Trophoblast cell (in vitro differentiated cells and primary cell): Measurements from ENCODE around the gene KRT13.
A peak's percentile ranks its signal among the peaks of the same experiment; 100 is the strongest.

ENCODE experiments used
- DNase-seq, 2 donors: peaks; one replicate each; pipeline ENCODE4 v3.0.0-alpha.2; 2016
- H2AFZ ChIP-seq: 2 replicates; pipeline ENCODE4 v1.6.1; 2013; ENCODE audit warnings: low read length, moderate library complexity, mild to moderate bottlenecking; ENCODE audit not compliant: insufficient read depth, poor library complexity
- H2AK5ac ChIP-seq: 2 replicates; pipeline ENCODE4 v1.6.1; 2013; ENCODE audit warnings: mild to moderate bottlenecking, low read length
- H2BK120ac ChIP-seq: 2 replicates; pipeline ENCODE4 v1.6.1; 2013; ENCODE audit warnings: low read length, mild to moderate bottlenecking, moderate library complexity; ENCODE audit not compliant: insufficient read depth, poor library complexity
- H2BK12ac ChIP-seq: 2 replicates; pipeline ENCODE4 v1.6.1; 2013; ENCODE audit warnings: mild to moderate bottlenecking, low read length, moderate library complexity
- H2BK5ac ChIP-seq: 2 replicates; pipeline ENCODE4 v1.6.1; 2013; ENCODE audit warnings: low read length, low read depth, moderate library complexity, mild to moderate bottlenecking; ENCODE audit not compliant: poor library complexity
- H3K14ac ChIP-seq: 2 replicates; pipeline ENCODE4 v1.6.1; 2013; ENCODE audit warnings: mild to moderate bottlenecking, low read length
- H3K18ac ChIP-seq: 2 replicates; pipeline ENCODE4 v1.6.1; 2013; ENCODE audit warnings: mild to moderate bottlenecking, low read length
- H3K23ac ChIP-seq: 2 replicates; pipeline ENCODE4 v1.6.1; 2013; ENCODE audit warnings: low read length
- H3K27ac ChIP-seq: 2 replicates; pipeline ENCODE4 v1.5.1; 2013; ENCODE audit warnings: low read depth, mild to moderate bottlenecking, inconsistent platforms, low read length, moderate library complexity
- H3K27me3 ChIP-seq: 2 replicates; pipeline ENCODE4 v1.6.1; 2013; ENCODE audit warnings: inconsistent platforms, mild to moderate bottlenecking, low read length, moderate library complexity; ENCODE audit not compliant: insufficient read depth
- H3K36me3 ChIP-seq, 2 experiments: 1 replicate in 1 of 2; 2 replicates in 1 of 2; pipeline ENCODE4 v1.6.1; 2013; ENCODE audit warnings: low read length in 2 of 2, mild to moderate bottlenecking in 2 of 2, moderate library complexity in 1 of 2; ENCODE audit not compliant: insufficient read depth in 2 of 2, control insufficient read depth in 1 of 2
- H3K4ac ChIP-seq: 2 replicates; pipeline ENCODE4 v1.6.1; 2013; ENCODE audit warnings: low read depth, mild to moderate bottlenecking, low read length, moderate library complexity
- H3K4me1 ChIP-seq, 2 experiments: 1 replicate in 1 of 2; 2 replicates in 1 of 2; pipeline ENCODE4 v1.6.1; 2013; ENCODE audit warnings: low read length in 2 of 2, mild to moderate bottlenecking in 2 of 2, moderate library complexity in 1 of 2; ENCODE audit not compliant: insufficient read depth in 2 of 2, control insufficient read depth in 1 of 2
- H3K4me2 ChIP-seq: 2 replicates; pipeline ENCODE4 v1.6.1; 2013; ENCODE audit warnings: inconsistent platforms, mild to moderate bottlenecking, low read length, moderate library complexity
- H3K4me3 ChIP-seq: 2 replicates; pipeline ENCODE4 v1.5.1; 2013; ENCODE audit warnings: mild to moderate bottlenecking, low read depth, low read length, inconsistent platforms
- H3K79me1 ChIP-seq: one replicate; pipeline ENCODE4 v1.6.1; 2013; ENCODE audit warnings: low read length
- H3K79me2 ChIP-seq: 2 replicates; pipeline ENCODE4 v1.6.1; 2013; ENCODE audit warnings: low read length, mild to moderate bottlenecking; ENCODE audit not compliant: control insufficient read depth, insufficient read depth, poor library complexity
- H3K9ac ChIP-seq: 2 replicates; pipeline ENCODE4 v1.6.1; 2013; ENCODE audit warnings: mild to moderate bottlenecking, low read length
- H3K9me3 ChIP-seq: 2 replicates; pipeline ENCODE4 v1.6.1; 2013; ENCODE audit warnings: low read depth, mild to moderate bottlenecking, control low read depth, inconsistent platforms, low read length; ENCODE audit not compliant: insufficient read depth
- H4K12ac ChIP-seq: 2 replicates; pipeline ENCODE4 v1.6.1; 2013; ENCODE audit warnings: low read depth, mild to moderate bottlenecking, low read length, moderate library complexity
- H4K8ac ChIP-seq: 2 replicates; pipeline ENCODE4 v1.6.1; 2013; ENCODE audit warnings: low read depth, mild to moderate bottlenecking, low read length, moderate library complexity
- H4K91ac ChIP-seq: one replicate; pipeline ENCODE4 v1.6.1; 2013; ENCODE audit warnings: low read depth, mild to moderate bottlenecking, low read length, moderate library complexity
- WGBS: extraction: QIAGEN DNeasy Blood & Tissue Kit; methylation state at CpG from one replicate; pipeline ENCODE4 v1.1.7; 2013; ENCODE audit warnings: missing lambda C conversion rate; ENCODE audit not compliant: insufficient read length, insufficient coverage; ENCODE audit errors: extremely low coverage; 5-methylcytosine and 5-hydroxymethylcytosine counted together

Gene KRT13

DNA sequence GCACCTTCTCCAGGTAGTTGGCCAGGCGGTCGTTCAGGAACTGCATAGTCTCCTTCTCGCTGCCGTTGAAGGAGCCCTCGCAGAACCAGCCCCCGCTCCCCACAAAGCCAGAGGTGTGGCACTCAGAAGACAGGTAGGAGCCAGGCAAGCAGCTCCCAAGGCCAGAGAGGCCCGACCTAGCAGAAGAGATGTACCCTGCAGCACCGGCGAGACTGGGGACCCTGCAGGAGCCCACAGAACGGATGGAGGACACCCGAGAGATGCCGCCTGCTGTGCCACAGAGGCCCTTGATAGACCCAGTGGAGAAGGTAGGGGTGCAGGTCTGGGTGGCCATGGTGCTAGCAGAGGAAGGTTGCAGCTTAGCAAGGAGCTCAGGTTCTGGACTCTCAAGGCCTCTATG, 15.9 kb downstream of the KRT13 start, which contains the start of gene KRT36:
KRT36 (minus strand) TSS at position 380 of the 400 bp plus-strand sequence; CDS start at position 334, 46 bp downstream.
- Histone ChIP-seq H3K4me1 (no peaks in the 10 kb centered on the region), H2BK5ac (no peak within 1 kb of the TSS), H3K27ac (no peak within 1 kb of the TSS), H2BK12ac (no peak within 1 kb of the TSS), H3K27me3 (no peaks in the 10 kb centered on the region), H4K91ac (no peak within 1 kb of the TSS), H4K8ac (no peak within 1 kb of the TSS), H3K9ac (no peak within 1 kb of the TSS), H3K79me1 (no peaks in the 10 kb centered on the region), H3K4me2 (no peak within 1 kb of the TSS), H3K4me3 (no peak within 1 kb of the TSS), H3K4ac (no peak within 1 kb of the TSS), H3K23ac (no peak within 1 kb of the TSS), H3K36me3 (no peaks in the 10 kb centered on the region), H2BK120ac (no peak within 1 kb of the TSS), H3K14ac (no peak within 1 kb of the TSS), H4K12ac (no peak within 1 kb of the TSS), H3K9me3 (no peaks in the 10 kb centered on the region), H3K79me2 (no peaks in the 10 kb centered on the region), H2AFZ (no peak within 1 kb of the TSS), H2AK5ac (no peak within 1 kb of the TSS), H3K18ac (no peak within 1 kb of the TSS)
- DNase-seq = no peak
- WGBS = no CpG with 5 or more reads among the region's 12 CpGs

DNA sequence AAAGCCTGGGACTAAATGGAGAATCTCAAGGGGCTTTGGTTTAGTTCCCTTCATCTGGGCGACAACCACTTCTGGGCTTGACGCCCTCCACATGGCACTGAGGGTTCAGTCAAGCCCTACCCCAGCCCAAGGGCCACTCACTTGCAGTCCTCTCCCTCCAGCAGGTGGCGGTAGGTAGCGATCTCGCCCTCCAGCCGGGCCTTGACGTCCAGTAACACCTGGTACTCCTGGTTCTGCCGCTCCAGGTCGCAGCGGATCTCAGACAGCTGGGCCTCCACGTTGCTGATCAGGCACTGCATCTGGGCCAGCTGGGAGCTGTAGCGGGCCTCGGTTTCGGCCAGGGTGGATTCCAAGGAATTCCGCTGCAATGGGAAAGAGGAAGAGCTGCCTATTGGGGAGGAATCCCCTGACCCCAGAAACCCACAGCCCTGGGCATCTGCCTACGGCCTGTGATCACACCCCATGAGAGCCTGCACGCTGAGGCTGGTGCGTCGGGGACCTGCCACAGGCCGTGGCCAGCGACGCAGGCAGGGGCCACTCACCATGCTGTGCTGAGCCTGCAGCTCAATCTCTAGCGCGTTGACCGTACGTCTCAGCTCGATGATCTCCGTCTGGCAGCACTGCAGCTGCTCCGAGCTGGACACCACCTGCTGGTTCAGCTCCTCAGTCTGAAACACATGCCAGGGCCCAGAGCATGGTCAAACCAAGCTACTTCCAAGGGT, 18.4 kb downstream of the KRT13 start:
- no CpG with 5 or more reads among the region's 29 CpGs for WGBS
- Histone ChIP-seq H3K4ac (no peak overlapping the region), H3K79me2 (no peaks in the 10 kb centered on the region), H3K14ac (no peak overlapping the region), H3K9ac (no peak overlapping the region), H3K36me3 (no peaks in the 10 kb centered on the region), H2AK5ac (no peak overlapping the region), H4K91ac (no peak overlapping the region), H3K18ac (no peak overlapping the region), H3K23ac (no peak overlapping the region), H4K8ac (no peak overlapping the region), H2BK5ac (no peak overlapping the region), H4K12ac (no peak overlapping the region), H3K27me3 (no peaks in the 10 kb centered on the region), H2AFZ (no peak overlapping the region), H3K4me2 (no peak overlapping the region), H2BK120ac (no peak overlapping the region), H3K27ac (no peak overlapping the region), H3K4me1 (no peaks in the 10 kb centered on the region), H3K79me1 (no peaks in the 10 kb centered on the region), H3K4me3 (peak overlapping the region; percentile 46), H3K9me3 (no peaks in the 10 kb centered on the region), H2BK12ac (no peak overlapping the region)
- peak; percentile 58 to 80 for DNase-seq

DNA sequence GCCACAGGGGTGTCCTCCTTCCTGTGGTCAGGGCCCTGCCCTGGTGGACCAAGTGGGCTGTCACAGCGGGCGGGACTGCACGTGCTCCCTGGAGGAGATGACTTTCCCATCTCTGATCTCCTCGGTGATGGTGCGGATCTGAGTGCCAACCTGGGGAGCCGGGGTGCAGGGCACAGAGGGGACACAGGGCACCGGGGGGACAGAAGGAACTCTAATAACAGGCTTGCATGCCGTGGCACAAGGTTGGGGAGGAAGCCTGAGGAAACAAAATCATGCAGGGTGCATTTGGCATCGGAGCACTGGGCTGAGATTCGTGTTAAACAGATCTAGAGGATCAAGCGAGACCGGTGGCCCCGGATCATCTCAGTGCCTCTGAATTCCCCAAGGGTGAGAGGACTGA, 19.1 kb downstream of the KRT13 start:
- no peak for DNase-seq
- Histone ChIP-seq H3K79me1 (no peaks in the 10 kb centered on the region), H4K12ac (no peak overlapping the region), H3K79me2 (no peaks in the 10 kb centered on the region), H3K36me3 (no peaks in the 10 kb centered on the region), H4K91ac (no peak overlapping the region), H4K8ac (no peak overlapping the region), H3K4ac (no peak overlapping the region), H3K4me2 (no peak overlapping the region), H2BK12ac (no peak overlapping the region), H3K27ac (no peak overlapping the region), H2AK5ac (no peak overlapping the region), H2AFZ (no peak overlapping the region), H3K4me1 (no peaks in the 10 kb centered on the region), H2BK120ac (no peak overlapping the region), H3K18ac (no peak overlapping the region), H3K27me3 (no peaks in the 10 kb centered on the region), H3K4me3 (no peak overlapping the region), H3K9me3 (no peaks in the 10 kb centered on the region), H3K9ac (no peak overlapping the region), H2BK5ac (no peak overlapping the region), H3K23ac (no peak overlapping the region), H3K14ac (no peak overlapping the region)
- no CpG with 5 or more reads among the region's 13 CpGs for WGBS

DNA sequence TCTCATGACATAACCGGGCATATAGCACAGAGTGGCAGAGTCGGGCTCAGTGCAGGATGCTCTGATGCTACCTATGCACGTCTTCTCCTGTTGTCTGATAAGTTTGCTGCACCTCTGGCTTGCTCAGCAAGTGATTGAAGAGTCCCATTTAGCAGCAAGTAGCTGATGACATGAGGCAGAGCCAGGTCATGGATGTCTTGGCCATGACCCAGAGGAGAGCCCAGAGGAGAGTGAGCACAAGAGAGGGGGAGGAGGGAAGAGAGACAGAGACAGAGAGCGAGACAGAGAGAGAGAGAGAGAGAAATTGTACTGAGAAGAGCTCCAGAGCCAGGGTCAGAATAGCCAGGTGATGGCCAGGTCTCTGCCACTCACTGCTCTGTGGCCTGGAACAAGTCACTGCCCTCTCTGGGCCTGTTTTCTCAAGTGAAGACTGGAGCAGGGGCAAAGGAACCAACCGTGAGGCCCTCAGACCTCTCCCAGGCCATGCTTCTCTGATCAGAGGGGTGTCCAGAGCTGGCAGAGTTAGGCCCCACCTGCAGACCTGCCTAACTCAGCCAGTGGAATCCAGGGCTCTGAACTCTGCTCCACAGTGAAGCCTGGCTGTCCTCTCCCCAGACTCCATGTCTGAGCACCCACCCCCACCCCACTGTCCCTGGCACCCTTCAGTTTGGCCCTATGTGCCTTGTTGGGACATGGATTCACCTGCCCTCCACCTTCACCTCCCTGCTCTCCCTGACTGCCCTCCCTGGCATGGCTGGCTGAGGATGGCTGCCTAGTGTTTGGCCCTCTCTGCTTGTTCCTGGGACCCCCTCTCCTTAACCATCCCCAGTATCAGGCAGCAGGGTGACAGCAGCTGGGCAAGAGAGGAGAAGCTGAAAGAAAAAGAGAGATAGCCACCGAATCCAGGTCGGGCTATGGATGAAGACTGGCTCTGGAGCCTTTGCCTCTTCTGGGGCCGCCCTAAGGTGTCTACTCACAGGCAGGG, 20.2 kb downstream of the KRT13 start:
- H2BK5ac ChIP-seq = no peak overlapping the region
- H3K4me1 ChIP-seq = no peaks in the 10 kb centered on the region
- H3K9me3 ChIP-seq = no peaks in the 10 kb centered on the region
- no peak overlapping the region for H3K4me2 ChIP-seq
- no peak overlapping the region for H3K23ac ChIP-seq
- no peak overlapping the region for H2BK12ac ChIP-seq
- no peak overlapping the region for H4K91ac ChIP-seq
- no peak overlapping the region for H2AFZ ChIP-seq
- no CpG with 5 or more reads among the region's 8 CpGs for WGBS
- no peak overlapping the region for H3K27ac ChIP-seq
- H4K8ac ChIP-seq = no peak overlapping the region
- DNase-seq = no peak
- no peak overlapping the region for H3K9ac ChIP-seq
- H3K18ac ChIP-seq = no peak overlapping the region
- no peaks in the 10 kb centered on the region for H3K36me3 ChIP-seq
- H3K4me3 ChIP-seq = no peak overlapping the region
- H2AK5ac ChIP-seq = no peak overlapping the region
- no peaks in the 10 kb centered on the region for H3K27me3 ChIP-seq
- H2BK120ac ChIP-seq = no peak overlapping the region
- H3K79me2 ChIP-seq = no peaks in the 10 kb centered on the region
- no peak overlapping the region for H4K12ac ChIP-seq
- H3K14ac ChIP-seq = no peak overlapping the region
- no peaks in the 10 kb centered on the region for H3K79me1 ChIP-seq
- no peak overlapping the region for H3K4ac ChIP-seq
